ENCODE measurements around the gene LIFR.
"Not testable (repeated sequence)": the region's sequence is repeated elsewhere in the genome, so short reads cannot be mapped to it uniquely, and the experiment has no call there.

Gene LIFR

GRCh38 chr5:38582293-38582974 lies 26.0 kb upstream of the LIFR start:
- no peak for DNase-seq

GRCh38 chr5:38581597-38581996 lies 25.2 kb upstream of the LIFR start:
- DNase-seq = no peak

- no peak for DNase-seq
Measured at GRCh38 chr5:38579105-38579504, 22.7 kb upstream of the LIFR start.

GRCh38 chr5:38576961-38577684 lies 20.7 kb upstream of the LIFR start:
- no peak for DNase-seq

- no peak for DNase-seq
Measured at GRCh38 chr5:38576442-38576841, 20.0 kb upstream of the LIFR start.

- no peak for DNase-seq
Measured at GRCh38 chr5:38575476-38575875, 19.0 kb upstream of the LIFR start.

GRCh38 chr5:38574009-38574408 lies 17.6 kb upstream of the LIFR start:
- DNase-seq = no peak

GRCh38 chr5:38573521-38573920 lies 17.1 kb upstream of the LIFR start:
- DNase-seq = no peak

GRCh38 chr5:38569180-38569579 lies 12.7 kb upstream of the LIFR start:
- DNase-seq = no peak

GRCh38 chr5:38567306-38567705 lies 10.9 kb upstream of the LIFR start:
- not testable (repeated sequence) for DNase-seq

- DNase-seq = no peak
Measured at GRCh38 chr5:38563624-38564023, 7.2 kb upstream of the LIFR start.

GRCh38 chr5:38562444-38563210 lies 6.2 kb upstream of the LIFR start:
- no peak for DNase-seq

GRCh38 chr5:38559428-38559827 lies 3.0 kb upstream of the LIFR start:
- no peak for DNase-seq

GRCh38 chr5:38557792-38558191 lies 1.3 kb upstream of the LIFR start:
- DNase-seq = no peak

GRCh38 chr5:38557308-38557710 lies 863 bp upstream of the LIFR start:
- no peak for DNase-seq

GRCh38 chr5:38556088-38556598 lies 303 bp downstream of the LIFR start:
- peak; percentile 14 for DNase-seq

GRCh38 chr5:38555354-38556087 lies 925 bp downstream of the LIFR start:
- DNase-seq = no peak

GRCh38 chr5:38554861-38555260 lies 1.6 kb downstream of the LIFR start:
- no peak for DNase-seq

GRCh38 chr5:38554403-38554802 lies 2.0 kb downstream of the LIFR start:
- no peak for DNase-seq

GRCh38 chr5:38553001-38553521 lies 3.4 kb downstream of the LIFR start:
- no peak for DNase-seq

- no peak for DNase-seq
Measured at GRCh38 chr5:38551030-38552017, 5.1 kb downstream of the LIFR start.

Measured in activated gamma-delta T cell (primary cell).